OCI-LY1 (cell line): Measurements from ENCODE around the gene MOGAT1.
A peak's percentile ranks its signal among the peaks of the same experiment; 100 is the strongest.
"Not testable (repeated sequence)": the region's sequence is repeated elsewhere in the genome, so short reads cannot be mapped to it uniquely, and the experiment has no call there.

Source experiments
- H2AFZ ChIP-seq: fragments of 200-600 bp; sonication (generic), shearing (Covaris generic); 2 replicates; pipeline ENCODE4 v1.6.0; 2014; ENCODE audit warnings: antibody characterized with exemption, mild to moderate bottlenecking, low read length
- H3F3A ChIP-seq: fragments of 200-600 bp; sonication (generic), shearing (Covaris generic); 2 replicates; pipeline ENCODE4 v1.6.0; 2014; ENCODE audit warnings: mild to moderate bottlenecking, antibody characterized with exemption, low read length, moderate library complexity; ENCODE audit not compliant: insufficient read depth
- H3K27ac ChIP-seq: fragments of 200-600 bp; sonication (generic); 2 replicates; pipeline ENCODE4 v1.5.1; 2014; ENCODE audit warnings: low read length, mixed run types, mild to moderate bottlenecking, low read depth; ENCODE audit not compliant: poor library complexity, severe bottlenecking
- H3K27me3 ChIP-seq: fragments of 200-600 bp; sonication (generic); 2 replicates; pipeline ENCODE4 v1.6.0; 2014; ENCODE audit warnings: antibody characterized with exemption, mild to moderate bottlenecking, low read length, moderate library complexity; ENCODE audit not compliant: insufficient read depth
- H3K36me3 ChIP-seq: fragments of 200-600 bp; sonication (generic); 2 replicates; pipeline ENCODE4 v1.6.1; 2014; ENCODE audit warnings: mild to moderate bottlenecking, antibody characterized with exemption, low read length, moderate library complexity, mixed read lengths; ENCODE audit not compliant: insufficient read depth
- H3K4me1 ChIP-seq: fragments of 200-600 bp; sonication (generic); 2 replicates; pipeline ENCODE4 v1.5.1; 2014; ENCODE audit warnings: mild to moderate bottlenecking, low read length, moderate library complexity; ENCODE audit not compliant: insufficient read depth, severe bottlenecking
- H3K4me2 ChIP-seq: fragments of 200-600 bp; sonication (generic), shearing (Covaris generic); 2 replicates; pipeline ENCODE4 v1.6.1; 2014; ENCODE audit warnings: low read length
- H3K4me3 ChIP-seq: fragments of 200-600 bp; sonication (generic); 2 replicates; pipeline ENCODE4 v1.5.1; 2014; ENCODE audit warnings: low read length, low read depth, mild to moderate bottlenecking, mixed read lengths; ENCODE audit not compliant: poor library complexity, severe bottlenecking
- H3K79me2 ChIP-seq: fragments of 200-600 bp; shearing (Covaris generic); 2 replicates; pipeline ENCODE4 v1.6.1; 2016; ENCODE audit warnings: mixed run types, low read length, mixed read lengths; ENCODE audit not compliant: insufficient read depth
- H3K9ac ChIP-seq: fragments of 200-600 bp; sonication (generic), shearing (Covaris generic); 2 replicates; pipeline ENCODE4 v1.6.1; 2014; ENCODE audit warnings: mild to moderate bottlenecking, low read length, mixed read lengths
- H3K9me2 ChIP-seq: fragments of 200-600 bp; sonication (generic), shearing (Covaris generic); 2 replicates; pipeline ENCODE4 v1.6.1; 2014; ENCODE audit warnings: low read depth, mild to moderate bottlenecking, low read length, mixed read lengths
- H3K9me3 ChIP-seq: fragments of 200-600 bp; shearing (Covaris generic); 2 replicates; pipeline ENCODE4 v1.6.1; 2014; ENCODE audit warnings: low read length, mixed read lengths
- H4K20me1 ChIP-seq: fragments of 200-600 bp; sonication (generic), shearing (Covaris generic); 2 replicates; pipeline ENCODE4 v1.6.0; 2016; ENCODE audit warnings: mild to moderate bottlenecking, low read length; ENCODE audit not compliant: insufficient read depth
- CTCF ChIP-seq: fragments of 200-600 bp; sonication (generic), shearing (Covaris generic); IDR thresholded peaks from 2 replicates; pipeline ENCODE4 v1.5.1; 2017; ENCODE audit warnings: mild to moderate bottlenecking, antibody characterized with exemption, low read length, moderate library complexity, mixed read lengths
- EZH2 ChIP-seq: fragments of 200-600 bp; sonication (generic), shearing (Covaris generic); IDR thresholded peaks from 2 replicates; pipeline ENCODE4 v1.8.0; 2017; ENCODE audit warnings: borderline replicate concordance, mixed run types, mild to moderate bottlenecking, antibody characterized with exemption, low read length, moderate library complexity, mixed read lengths

Gene MOGAT1

DNA sequence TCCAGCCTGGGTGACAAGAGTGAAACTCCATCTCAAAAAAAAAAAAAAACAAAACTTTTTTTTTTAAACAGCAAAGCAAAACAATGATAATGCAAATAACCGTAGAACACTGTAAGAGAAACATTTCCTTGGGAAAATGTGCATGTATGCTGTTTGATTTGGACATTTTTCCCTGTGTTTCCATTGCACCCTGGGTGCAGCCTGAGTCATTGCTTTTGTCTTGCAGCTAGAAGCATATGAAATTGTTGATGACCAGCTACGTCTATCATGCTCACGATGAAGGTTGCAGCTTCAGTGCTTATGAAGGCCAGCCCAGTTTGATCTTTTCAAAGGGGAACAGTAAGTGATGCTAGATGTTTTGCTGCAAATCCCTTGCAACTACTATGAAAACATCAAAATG is 41.5 kb downstream of the MOGAT1 start:
- H3K4me1 ChIP-seq: peaks cover 49% of the 10 kb centered on the region

DNA sequence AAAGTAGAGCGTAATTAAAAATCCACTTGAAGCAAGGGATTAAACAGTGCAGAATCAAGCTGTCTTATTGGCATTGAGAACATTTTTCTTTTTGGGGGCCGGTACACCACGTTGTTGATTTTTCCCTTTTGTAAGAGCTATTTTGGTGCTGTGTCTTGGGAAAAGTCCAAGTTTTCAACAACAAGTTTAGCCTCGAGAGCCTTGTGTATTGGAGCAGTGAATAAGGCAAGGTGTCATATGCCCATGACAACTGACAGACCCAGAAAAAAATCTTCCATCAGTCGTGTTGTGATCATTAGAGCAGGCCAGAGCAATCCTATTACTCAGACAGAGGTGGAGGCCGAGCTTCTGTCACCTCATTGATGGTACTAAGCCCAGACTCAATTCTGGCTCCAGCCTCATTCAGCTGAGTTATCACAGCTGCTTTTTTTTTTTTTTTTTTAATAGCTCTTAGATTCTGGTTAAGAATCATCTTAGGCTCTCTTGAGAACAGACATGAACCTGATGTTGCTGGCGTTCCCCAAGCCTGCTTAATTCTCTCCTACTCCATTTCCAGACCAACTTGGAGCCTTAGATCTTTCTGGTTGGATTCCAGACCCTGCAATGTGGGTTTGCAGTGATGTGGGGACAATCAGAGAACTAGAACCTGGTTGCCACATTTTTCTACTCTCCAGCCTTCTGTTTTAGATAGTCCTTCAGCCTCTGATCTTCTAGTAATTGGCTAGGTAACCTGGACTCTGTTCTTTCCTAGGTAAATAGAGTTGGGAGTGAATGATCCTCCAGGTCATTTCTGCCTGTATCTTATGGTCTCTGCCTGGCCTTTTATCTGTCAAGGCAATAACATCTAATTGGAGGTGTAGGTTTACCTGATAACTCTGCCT is 43.1 kb downstream of the MOGAT1 start:
- Histone ChIP-seq H3K27me3 (no peaks in the 10 kb centered on the region), H2AFZ (no peak overlapping the region), H4K20me1 (no peaks in the 10 kb centered on the region), H3K36me3 (no peaks in the 10 kb centered on the region), H3K9me3 (no peaks in the 10 kb centered on the region), H3K9me2 (no peaks in the 10 kb centered on the region), H3F3A (no peaks in the 10 kb centered on the region), H3K4me3 (no peak overlapping the region), H3K27ac (peak overlapping the region; percentile 72), H3K9ac (no peak overlapping the region), H3K4me1 (peaks cover 35% of the 10 kb centered on the region), H3K4me2 (no peak overlapping the region), H3K79me2 (no peaks in the 10 kb centered on the region)
- TF ChIP-seq CTCF: no peak

More for the DNA sequence above, 41.5 kb downstream of the MOGAT1 start:
- no peaks in the 10 kb centered on the region for H3K36me3 ChIP-seq
- TF ChIP-seq CTCF (no peak), EZH2 (no peak)
- H3K9ac ChIP-seq: no peak overlapping the region
- H3K79me2 ChIP-seq: no peaks in the 10 kb centered on the region
- no peak overlapping the region for H3K4me2 ChIP-seq
- H4K20me1 ChIP-seq: no peaks in the 10 kb centered on the region
- H2AFZ ChIP-seq: no peak overlapping the region
- no peaks in the 10 kb centered on the region for H3K9me2 ChIP-seq
- no peaks in the 10 kb centered on the region for H3F3A ChIP-seq
- H3K9me3 ChIP-seq: no peaks in the 10 kb centered on the region
- no peaks in the 10 kb centered on the region for H3K27me3 ChIP-seq
- no peak overlapping the region for H3K27ac ChIP-seq
- no peak overlapping the region for H3K4me3 ChIP-seq

DNA sequence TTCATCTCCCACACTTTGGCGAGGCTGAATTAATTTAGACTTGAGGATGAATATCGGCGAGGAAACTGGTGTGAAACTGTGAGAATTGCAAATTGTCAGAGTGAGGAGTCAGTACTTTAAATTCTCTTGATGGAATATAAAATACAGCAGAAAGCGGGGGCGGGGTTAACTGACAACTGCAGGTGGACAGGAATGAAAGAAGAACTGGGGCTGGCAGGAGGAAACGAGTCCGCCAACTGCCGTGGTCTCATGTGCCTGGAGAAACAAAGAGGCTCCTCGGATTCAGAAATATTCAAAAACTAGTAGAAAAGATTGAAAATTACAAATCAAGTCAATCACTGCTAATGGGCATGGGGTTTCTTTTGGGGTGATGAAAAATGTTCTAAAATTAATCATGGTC is 44.3 kb downstream of the MOGAT1 start:
- H3K4me1 ChIP-seq: peaks cover 33% of the 10 kb centered on the region
- H3K4me2 ChIP-seq: peak overlapping the region; percentile 45
- no peak for TF ChIP-seq CTCF
- no peak for TF ChIP-seq EZH2
- no peaks in the 10 kb centered on the region for H4K20me1 ChIP-seq
- H3K9me3 ChIP-seq: no peaks in the 10 kb centered on the region
- H3K36me3 ChIP-seq: no peaks in the 10 kb centered on the region
- no peak overlapping the region for H2AFZ ChIP-seq
- H3K27me3 ChIP-seq: no peaks in the 10 kb centered on the region
- no peak overlapping the region for H3K4me3 ChIP-seq
- peak overlapping the region; percentile 72 for H3K27ac ChIP-seq
- H3K9ac ChIP-seq: peak overlapping the region; percentile 15; the same call in 1 of the 2 replicates
- H3K79me2 ChIP-seq: no peaks in the 10 kb centered on the region
- H3K9me2 ChIP-seq: no peaks in the 10 kb centered on the region
- no peaks in the 10 kb centered on the region for H3F3A ChIP-seq

DNA sequence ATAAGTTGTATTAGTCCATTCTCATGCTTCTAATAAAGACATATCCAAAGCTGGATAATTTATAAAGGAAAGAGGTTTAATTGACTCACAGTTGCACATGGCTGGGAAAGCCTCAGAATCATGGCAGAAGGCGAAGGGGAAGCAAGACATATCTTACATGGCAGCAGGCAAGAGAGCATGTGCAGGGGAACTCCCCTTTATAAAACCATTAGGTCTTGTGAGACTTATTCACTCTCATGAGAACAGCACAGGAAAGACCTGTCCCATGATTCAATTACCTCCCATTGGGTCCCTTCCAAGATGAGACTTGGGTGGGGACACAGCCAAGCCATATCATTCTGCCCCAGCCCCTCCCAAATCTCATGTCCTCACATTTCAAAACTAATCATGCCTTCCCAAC is 48.3 kb downstream of the MOGAT1 start:
- not testable (repeated sequence) for H3K36me3 ChIP-seq, H3K4me3 ChIP-seq, H3K79me2 ChIP-seq, H3K9ac ChIP-seq, H3F3A ChIP-seq, H3K9me2 ChIP-seq, H4K20me1 ChIP-seq, H3K4me2 ChIP-seq, H3K27me3 ChIP-seq, H2AFZ ChIP-seq, H3K9me3 ChIP-seq, H3K27ac ChIP-seq
- peaks cover 22% of the 10 kb centered on the region for H3K4me1 ChIP-seq

GRCh38 chr2:222721597-222721996 is 50.1 kb downstream of the MOGAT1 start:
- not testable (repeated sequence) for H3K4me3 ChIP-seq, H3K4me2 ChIP-seq, H3K9me3 ChIP-seq, H2AFZ ChIP-seq, H3K4me1 ChIP-seq, H3K27me3 ChIP-seq, H3F3A ChIP-seq, H3K36me3 ChIP-seq, H3K9me2 ChIP-seq, H3K27ac ChIP-seq, H4K20me1 ChIP-seq, H3K9ac ChIP-seq, H3K79me2 ChIP-seq
